ELF-1 (cell line): ENCODE measurements around the gene GOLGA7B.

Experiments used
- DNase-seq: peaks from one replicate; pipeline ENCODE4 v3.0.0-alpha.2; 2016; ENCODE audit warnings: low read depth, low spot score

GOLGA7B gene

DNA sequence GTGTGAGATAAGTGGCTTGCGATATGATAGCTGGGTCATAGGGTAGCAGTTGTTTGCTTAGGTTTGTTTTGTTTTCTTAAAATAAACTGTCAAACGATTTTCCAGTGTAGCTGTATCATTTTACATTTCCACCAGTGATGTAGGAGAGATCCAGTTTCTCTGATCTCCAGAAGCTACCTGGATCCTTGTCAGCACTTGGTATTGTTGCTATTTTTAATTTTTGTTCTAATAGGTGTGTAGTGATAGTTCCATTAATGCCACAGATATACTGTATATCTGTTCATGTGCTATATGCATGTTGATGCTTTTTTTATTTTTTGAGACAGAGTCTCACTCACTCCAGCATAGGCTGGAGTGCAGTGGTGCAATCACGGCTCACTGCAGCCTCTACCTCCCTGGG, 44.4 kb downstream of the GOLGA7B start:
- DNase-seq: no peak

DNA sequence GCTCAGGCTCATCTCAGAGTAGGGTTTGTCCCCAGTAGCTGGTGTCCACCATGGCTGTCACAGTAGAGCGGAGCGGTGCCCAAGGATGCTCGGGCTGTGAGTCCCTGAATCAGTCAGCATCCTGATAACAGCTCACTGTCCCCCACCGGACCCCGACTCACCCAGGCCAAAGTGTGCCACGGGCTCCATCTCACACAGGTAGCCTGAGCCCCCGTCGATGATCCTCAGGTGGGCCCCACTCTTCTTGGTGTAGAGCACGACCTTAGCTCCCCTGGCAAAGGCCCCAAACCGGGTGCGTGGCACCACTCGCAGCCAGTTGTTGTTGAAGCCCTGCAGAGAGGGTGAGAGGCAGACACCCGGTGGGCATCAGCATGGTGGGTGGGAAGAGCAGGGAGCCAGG, 45.4 kb downstream of the GOLGA7B start:
- no peak for DNase-seq

GRCh38 chr10:97895915-97896314, 46.3 kb downstream of the GOLGA7B start:
- DNase-seq: no peak

DNA sequence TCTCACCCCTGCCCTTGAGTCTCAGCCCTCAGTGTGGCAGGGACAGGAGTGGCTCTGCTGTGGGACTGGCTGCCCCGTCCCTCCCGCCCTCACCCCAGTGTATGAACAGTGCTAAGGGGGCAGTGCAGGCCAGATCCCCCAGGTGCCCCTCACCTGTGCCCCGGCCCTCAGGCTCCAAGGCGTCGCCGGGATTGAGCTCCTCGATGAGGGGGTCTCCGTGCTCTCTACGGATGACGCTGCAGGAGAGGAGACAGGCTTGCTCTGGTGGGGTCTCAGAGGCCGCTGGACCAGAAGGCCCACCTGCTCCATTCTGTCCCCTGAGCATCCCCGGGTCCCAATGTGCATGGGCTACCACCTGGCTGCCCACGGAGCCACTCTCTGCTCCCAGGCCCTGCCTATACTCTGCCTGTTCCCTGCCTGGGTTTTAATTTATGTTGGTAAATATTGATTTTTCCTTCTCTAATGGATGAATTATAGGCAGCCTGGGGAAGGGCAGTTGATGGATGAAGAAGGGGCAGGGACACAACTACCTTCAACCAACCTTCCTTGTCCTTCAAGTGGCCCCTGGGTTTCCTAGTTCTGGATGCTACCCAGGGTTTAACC, 47.2 kb downstream of the GOLGA7B start:
- DNase-seq: no peak

DNA sequence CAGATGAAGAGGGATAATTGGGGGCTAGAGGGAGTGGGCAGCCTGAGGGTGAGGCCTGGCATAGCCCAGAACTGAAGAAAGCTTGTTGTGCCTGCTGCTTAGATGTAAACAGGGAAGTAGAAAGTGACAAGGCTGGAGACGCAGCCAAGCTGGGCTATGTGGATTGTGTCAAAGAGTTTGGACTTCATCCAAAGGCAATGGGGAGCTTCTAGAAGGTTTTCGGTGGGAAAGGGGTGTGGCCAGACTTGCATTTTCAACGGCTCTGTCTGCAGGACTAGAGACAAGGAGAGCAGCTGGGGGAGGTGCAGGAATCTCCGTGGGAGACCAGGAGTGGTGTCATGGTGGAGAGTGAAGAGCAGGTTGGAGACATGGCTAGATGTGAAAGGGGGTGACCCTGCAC, 48.8 kb downstream of the GOLGA7B start:
- DNase-seq: no peak

DNA sequence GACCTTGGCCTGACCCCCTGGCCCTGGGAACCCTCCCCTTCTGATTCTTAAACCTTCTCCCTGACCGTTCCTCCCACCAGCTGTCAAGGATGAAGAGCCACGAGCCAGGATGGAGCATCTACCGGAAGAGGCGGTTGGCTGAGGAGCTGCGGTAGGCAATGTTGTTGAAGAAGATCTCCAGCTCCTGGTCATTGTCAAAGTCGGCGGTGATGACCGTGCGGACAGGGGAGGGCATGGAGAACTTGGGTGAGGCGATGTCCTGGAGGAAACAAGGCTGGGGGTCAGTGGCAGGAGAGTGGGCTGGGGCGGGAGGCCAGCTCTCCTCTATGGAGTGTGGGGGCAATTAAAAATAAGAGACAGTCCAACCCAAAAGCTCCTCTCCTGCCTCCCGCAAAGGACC, 51.7 kb downstream of the GOLGA7B start:
- DNase-seq: no peak

- no peak for DNase-seq
Measured at GRCh38 chr10:97903128-97904017, 53.7 kb downstream of the GOLGA7B start.

GRCh38 chr10:97904018-97904381, 54.4 kb downstream of the GOLGA7B start:
- no peak for DNase-seq

DNA sequence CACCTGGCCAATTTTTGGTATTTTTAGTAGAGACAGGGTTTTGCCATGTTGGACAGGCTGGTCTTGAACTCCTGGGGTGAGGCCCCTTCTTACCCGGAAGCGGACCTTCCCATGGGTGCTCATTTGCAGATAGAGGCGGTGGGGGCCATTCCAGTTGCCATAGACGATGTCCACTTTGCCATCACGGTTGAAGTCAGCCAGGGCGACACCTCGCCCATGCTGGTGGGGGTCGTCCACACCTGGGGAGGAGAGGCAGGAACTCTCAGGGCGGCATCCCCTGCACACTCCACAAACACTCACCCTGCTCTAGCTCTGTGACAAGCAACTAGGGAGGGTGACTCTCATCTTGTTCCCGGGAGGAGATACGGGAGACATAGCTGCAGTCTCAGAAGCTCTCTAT, 54.9 kb downstream of the GOLGA7B start:
- no peak for DNase-seq

- DNase-seq: no peak
Measured at GRCh38 chr10:97905276-97905675, 55.6 kb downstream of the GOLGA7B start.

- DNase-seq: no peak
Measured at GRCh38 chr10:97907211-97907610, 57.6 kb downstream of the GOLGA7B start.

DNA sequence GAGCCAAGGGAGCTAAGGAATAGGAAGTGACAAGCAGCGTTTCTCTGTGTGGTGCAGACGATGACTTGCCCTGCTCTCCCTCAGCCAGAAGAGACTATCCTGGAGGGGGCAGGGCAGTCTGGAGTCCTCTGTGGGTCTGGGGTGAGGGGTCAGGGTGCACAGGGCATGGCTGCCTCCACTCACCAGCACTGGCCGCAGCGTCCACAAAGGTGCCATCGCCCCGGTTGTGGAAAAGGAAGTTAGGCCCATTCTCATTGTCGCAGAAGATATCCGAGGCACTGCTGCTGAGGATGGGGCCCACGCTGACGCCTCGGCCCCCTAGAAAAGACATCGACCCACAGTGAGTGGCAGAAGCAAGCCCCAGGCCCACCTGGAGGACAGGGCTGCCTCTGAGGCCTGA, 58.2 kb downstream of the GOLGA7B start:
- no peak for DNase-seq

GRCh38 chr10:97910661-97911060, 61.0 kb downstream of the GOLGA7B start:
- DNase-seq: no peak

- no peak for DNase-seq
Measured at GRCh38 chr10:97911217-97911616, 61.6 kb downstream of the GOLGA7B start.

GRCh38 chr10:97913193-97913592, 63.5 kb downstream of the GOLGA7B start:
- DNase-seq: no peak

- DNase-seq: no peak
Measured at GRCh38 chr10:97913614-97914013, 64.0 kb downstream of the GOLGA7B start.

GRCh38 chr10:97914171-97914836, 64.7 kb downstream of the GOLGA7B start:
- DNase-seq: no peak

- DNase-seq: peak; percentile 88
Measured at GRCh38 chr10:97914837-97915211, 65.2 kb downstream of the GOLGA7B start.

- no peak for DNase-seq
Measured at GRCh38 chr10:97915346-97916131, 65.9 kb downstream of the GOLGA7B start.

DNA sequence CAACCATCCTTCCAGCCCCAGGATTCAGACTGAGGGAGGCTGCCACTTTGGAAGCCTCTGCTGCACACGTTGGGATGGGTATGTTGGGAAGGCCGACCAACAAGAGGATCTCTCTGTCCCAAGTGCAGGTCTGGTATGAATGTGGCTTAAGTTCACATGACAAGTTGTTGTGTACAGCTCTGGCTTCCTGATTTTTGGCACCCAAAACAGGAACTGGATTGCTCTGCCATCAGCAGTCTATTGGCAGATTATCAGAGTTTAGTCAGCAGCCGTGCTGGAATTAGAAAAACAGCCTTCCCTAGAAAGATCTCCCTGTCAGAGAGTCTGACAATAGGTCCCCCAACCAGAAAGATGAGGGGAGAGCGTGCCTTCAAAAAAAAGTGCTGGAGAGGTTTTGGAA, 66.9 kb downstream of the GOLGA7B start:
- DNase-seq: no peak

- no peak for DNase-seq
Measured at GRCh38 chr10:97919012-97919411, 69.4 kb downstream of the GOLGA7B start.

GRCh38 chr10:97920865-97921264, 71.2 kb downstream of the GOLGA7B start:
- no peak for DNase-seq
